ENCODE results near the gene CHRNB4. TPM values are rescaled to one million over a fixed set of nuclear protein-coding genes. Genes with fewer than 3 reads are reported as not detected.

CHRNB4 gene
- total and polyA plus RNA-seq, 2 donors (not counting 1 experiment from before 2014, with no cell fraction given): not detected

GRCh38 chr15:78623786-78624497, 17.1 kb downstream of the CHRNB4 start:
- Histone ChIP-seq H3K4me1 (ENCODE audit: control insufficient read depth in 2 of 2, insufficient read depth in 2 of 2, low read length in 2 of 2) (peaks cover 4 to 12% of the 10 kb centered on the region in 2 donors), H2AFZ (ENCODE audit: insufficient read depth, low read depth, low read length, poor library complexity, severe bottlenecking) (no peak overlapping the region), H3K27ac (ENCODE audit: low read length in 2 of 2) (no peak overlapping the region), H3K36me3 (replicated peaks in 1 of 2; ENCODE audit: control extremely low read depth in 1 of 2, control insufficient read depth in 1 of 2, extremely low read depth in 1 of 2, insufficient read depth in 2 of 2, low read length in 1 of 2) (no peaks in the 10 kb centered on the region), H3K27me3 (replicated peaks in 1 of 4; ENCODE audit: control extremely low read depth in 1 of 4, control insufficient read depth in 3 of 4, insufficient read depth in 4 of 4, low read length in 3 of 4) (peaks cover 0 to 25% (median 10%) of the 10 kb centered on the region in 4 experiments), H3K79me2 (ENCODE audit: control insufficient read depth, insufficient read depth, low read length) (no peaks in the 10 kb centered on the region), H3K9me3 (ENCODE audit: control extremely low read depth in 1 of 3, control insufficient read depth in 2 of 3, insufficient read depth in 1 of 3, low read length in 2 of 3) (no peaks in the 10 kb centered on the region), H3K4me3 (ENCODE audit: control extremely low read depth in 1 of 5, extremely low read depth in 1 of 5, insufficient read depth in 1 of 5, low read depth in 2 of 5, low read length in 4 of 5) (no peak overlapping the region), H4K20me1 (ENCODE audit: control insufficient read depth, insufficient read depth, low read length, poor library complexity, severe bottlenecking) (no peaks in the 10 kb centered on the region), H3K4me2 (replicated peaks; ENCODE audit: low read depth, low read length, poor library complexity, severe bottlenecking) (no peak overlapping the region), H3K9ac (ENCODE audit: low read length) (no peak overlapping the region)
- Mint-ChIP-seq H3K27me3 (peaks cover 43% of the 10 kb centered on the region), H3K4me1 (no peaks in the 10 kb centered on the region), H3K4me3 (no peak overlapping the region), H3K27ac (no peak overlapping the region), H3K9me3 (ENCODE audit: insufficient read depth) (no peaks in the 10 kb centered on the region)
- CTCF ChIA-PET: interaction anchor here (1.1 kb wide), 1 partner anchor 86 kb away, joined by 4 read pairs; no protein-coding TSS in a partner anchor
- POLR2A ChIA-PET: no interaction called here
- 90% methylated on average over 6 of the region's 7 CpGs for WGBS (ENCODE audit: insufficient coverage)
- intact Hi-C loops (cut with micrococcal nuclease): no loop called here
- DNase-seq: no peak
- no peak for ATAC-seq (ENCODE audit: low read depth)
- TF ChIP-seq, protein P1, sequence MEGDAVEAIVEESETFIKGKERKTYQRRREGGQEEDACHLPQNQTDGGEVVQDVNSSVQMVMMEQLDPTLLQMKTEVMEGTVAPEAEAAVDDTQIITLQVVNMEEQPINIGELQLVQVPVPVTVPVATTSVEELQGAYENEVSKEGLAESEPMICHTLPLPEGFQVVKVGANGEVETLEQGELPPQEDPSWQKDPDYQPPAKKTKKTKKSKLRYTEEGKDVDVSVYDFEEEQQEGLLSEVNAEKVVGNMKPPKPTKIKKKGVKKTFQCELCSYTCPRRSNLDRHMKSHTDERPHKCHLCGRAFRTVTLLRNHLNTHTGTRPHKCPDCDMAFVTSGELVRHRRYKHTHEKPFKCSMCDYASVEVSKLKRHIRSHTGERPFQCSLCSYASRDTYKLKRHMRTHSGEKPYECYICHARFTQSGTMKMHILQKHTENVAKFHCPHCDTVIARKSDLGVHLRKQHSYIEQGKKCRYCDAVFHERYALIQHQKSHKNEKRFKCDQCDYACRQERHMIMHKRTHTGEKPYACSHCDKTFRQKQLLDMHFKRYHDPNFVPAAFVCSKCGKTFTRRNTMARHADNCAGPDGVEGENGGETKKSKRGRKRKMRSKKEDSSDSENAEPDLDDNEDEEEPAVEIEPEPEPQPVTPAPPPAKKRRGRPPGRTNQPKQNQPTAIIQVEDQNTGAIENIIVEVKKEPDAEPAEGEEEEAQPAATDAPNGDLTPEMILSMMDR (IDR thresholded peaks at IDR 0.05): no peak
- TF ChIP-seq EZH2 (IDR thresholded peaks at IDR 0.05; ENCODE audit: borderline replicate concordance, insufficient read depth, low read depth, low read length, poor library complexity, severe bottlenecking): no peak

DNA sequence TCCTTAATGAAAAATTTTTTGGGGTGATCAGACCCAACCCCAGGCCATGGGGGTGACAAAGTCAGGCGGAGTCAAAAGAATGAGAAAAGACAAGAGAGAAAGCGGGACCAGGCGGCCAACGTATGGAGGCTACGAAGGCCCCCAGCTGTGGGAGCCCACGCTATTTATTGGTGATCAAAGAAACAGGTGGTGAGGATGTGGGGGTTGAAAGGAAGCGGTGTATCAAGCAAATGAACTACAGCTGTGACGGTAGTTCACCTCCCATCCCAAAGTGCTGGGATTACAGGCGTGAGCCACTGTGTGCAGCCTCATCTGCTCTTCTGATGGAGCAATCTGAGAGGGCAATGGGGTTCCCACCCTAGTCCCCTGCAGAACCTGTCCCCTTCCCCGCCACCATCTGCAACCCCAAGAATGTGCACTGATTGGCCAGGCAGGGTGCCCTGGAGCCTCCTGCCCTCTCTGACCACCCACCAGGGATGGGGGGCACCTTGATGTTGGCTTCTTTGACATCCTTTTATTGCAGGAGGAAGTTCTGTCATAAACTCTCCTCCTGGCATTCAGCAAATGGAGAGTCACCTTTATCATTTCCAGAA, 19.1 kb downstream of the CHRNB4 start:
- TF ChIP-seq, protein P1 (IDR thresholded peaks at IDR 0.05): no peak
- TF ChIP-seq EZH2 (IDR thresholded peaks at IDR 0.05; ENCODE audit: borderline replicate concordance, insufficient read depth, low read depth, low read length, poor library complexity, severe bottlenecking): no peak
- POLR2A ChIA-PET: no interaction called here
- Histone ChIP-seq H3K36me3 (replicated peaks in 1 of 2; ENCODE audit: control extremely low read depth in 1 of 2, control insufficient read depth in 1 of 2, extremely low read depth in 1 of 2, insufficient read depth in 2 of 2, low read length in 1 of 2) (no peaks in the 10 kb centered on the region), H2AFZ (ENCODE audit: insufficient read depth, low read depth, low read length, poor library complexity, severe bottlenecking) (no peak overlapping the region), H3K79me2 (ENCODE audit: control insufficient read depth, insufficient read depth, low read length) (no peaks in the 10 kb centered on the region), H3K4me2 (replicated peaks; ENCODE audit: low read depth, low read length, poor library complexity, severe bottlenecking) (no peak overlapping the region), H4K20me1 (ENCODE audit: control insufficient read depth, insufficient read depth, low read length, poor library complexity, severe bottlenecking) (no peaks in the 10 kb centered on the region), H3K9ac (ENCODE audit: low read length) (no peak overlapping the region), H3K27ac (ENCODE audit: low read length in 2 of 2) (no peak overlapping the region), H3K9me3 (ENCODE audit: control extremely low read depth in 1 of 3, control insufficient read depth in 2 of 3, insufficient read depth in 1 of 3, low read length in 2 of 3) (no peaks in the 10 kb centered on the region), H3K4me1 (ENCODE audit: control insufficient read depth in 2 of 2, insufficient read depth in 2 of 2, low read length in 2 of 2) (peaks cover 4 to 13% of the 10 kb centered on the region in 2 donors), H3K27me3 (replicated peaks in 1 of 4; ENCODE audit: control extremely low read depth in 1 of 4, control insufficient read depth in 3 of 4, insufficient read depth in 4 of 4, low read length in 3 of 4) (peaks cover 0 to 35% (median 14%) of the 10 kb centered on the region in 4 experiments), H3K4me3 (ENCODE audit: control extremely low read depth in 1 of 5, extremely low read depth in 1 of 5, insufficient read depth in 1 of 5, low read depth in 2 of 5, low read length in 4 of 5) (no peak overlapping the region)
- Mint-ChIP-seq H3K9me3 (ENCODE audit: insufficient read depth) (no peaks in the 10 kb centered on the region), H3K27me3 (peaks cover 45% of the 10 kb centered on the region), H3K27ac (no peak overlapping the region), H3K4me1 (peaks cover 4% of the 10 kb centered on the region), H3K4me3 (no peak overlapping the region)
- no peak for DNase-seq
- CTCF ChIA-PET: no interaction called here
- WGBS (ENCODE audit: insufficient coverage): 82% methylated on average over 8 of the region's 10 CpGs
- intact Hi-C loops (cut with micrococcal nuclease): no loop called here
- ATAC-seq (ENCODE audit: low read depth): no peak
